Panc1 (cell line): ENCODE measurements around the gene CNMD. TPM values are rescaled to one million over a fixed set of nuclear protein-coding genes. Genes with fewer than 3 reads are reported as not detected.
"Not testable (repeated sequence)": the region's sequence is repeated elsewhere in the genome, so short reads cannot be mapped to it uniquely, and the experiment has no call there.

Experiments
- ATAC-seq: fragments of 200-7000 bp; cut with Tn5 transposase; 2 replicates; pipeline ENCODE4 v1.9.1; 2020; ENCODE audit warnings: mild to moderate bottlenecking, moderate library complexity
- BruUV-seq: library from RNA; stranded (reverse); fragments of 400-500 nt; replicated peaks from 2 replicates; lab custom pipeline; 2021; lab: Mats Ljungman, UMichigan
- CTCF ChIA-PET: fragments of 300-600 bp; sonication (Branson Sonifier 250); formaldehyde crosslinking; loops from one replicate; lab custom pipeline; 2022; ENCODE audit warnings: antibody characterized with exemption; lab: Charles Lee
- POLR2A ChIA-PET: fragments of 300-600 bp; sonication (Branson Sonifier 250); formaldehyde crosslinking; loops from one replicate; lab custom pipeline; 2022; ENCODE audit warnings: antibody characterized with exemption; lab: Charles Lee
- DNase-seq: peaks from one replicate; pipeline ENCODE4 v3.0.0-alpha.2; 2010; ENCODE audit warnings: low read depth, low spot score
- H3K27ac ChIP-seq: 2 replicates; pipeline ENCODE4 v1.5.1; 2011; ENCODE audit warnings: mild to moderate bottlenecking, low read length, inconsistent platforms
- H3K27me3 ChIP-seq: fragments of 200-500 bp; sonication (Bioruptor generic); 2 replicates; pipeline ENCODE4 v1.6.0; 2014; ENCODE audit warnings: low read length, inconsistent platforms; ENCODE audit not compliant: control insufficient read depth, insufficient read depth
- H3K36me3 ChIP-seq: fragments of 200-500 bp; sonication (Bioruptor generic); 2 replicates; pipeline ENCODE4 v1.5.1; 2014; ENCODE audit warnings: inconsistent platforms, mild to moderate bottlenecking, low read length, moderate library complexity; ENCODE audit not compliant: control insufficient read depth, insufficient read depth
- H3K4me1 ChIP-seq: 2 replicates; pipeline ENCODE4 v1.5.1; 2011; ENCODE audit warnings: inconsistent platforms, mild to moderate bottlenecking, low read length, moderate library complexity; ENCODE audit not compliant: control insufficient read depth, insufficient read depth
- H3K4me3 ChIP-seq, 2 experiments: 2 replicates each; pipeline ENCODE4 v1.5.1; 2011 to 2012; ENCODE audit warnings: low read depth in 2 of 2, low read length in 2 of 2, mild to moderate bottlenecking in 2 of 2, inconsistent platforms in 1 of 2, moderate library complexity in 1 of 2
- H3K9me3 ChIP-seq: fragments of 200-500 bp; sonication (Bioruptor generic); 2 replicates; pipeline ENCODE4 v1.5.1; 2014; ENCODE audit warnings: low read depth, mild to moderate bottlenecking, inconsistent platforms, low read length, moderate library complexity; ENCODE audit not compliant: control insufficient read depth, insufficient read depth
- CTCF ChIP-seq: fragments of 450-650 bp; IDR thresholded peaks from 2 replicates; pipeline ENCODE4 v1.5.1; 2017; ENCODE audit warnings: mild to moderate bottlenecking
- POLR2AphosphoS5 ChIP-seq: IDR thresholded peaks from 2 replicates; pipeline ENCODE4 v1.6.1; 2012; ENCODE audit warnings: mild to moderate bottlenecking, low read depth, low read length, moderate library complexity
- SIN3A ChIP-seq: IDR thresholded peaks from 2 replicates; pipeline ENCODE4 v1.6.1; 2012; ENCODE audit warnings: low read depth, mild to moderate bottlenecking, low read length, moderate library complexity, borderline replicate concordance; ENCODE audit not compliant: insufficient read depth
- TCF7L2 ChIP-seq: IDR thresholded peaks from 2 replicates; pipeline ENCODE4 v1.6.1; 2011; ENCODE audit warnings: mild to moderate bottlenecking, low read depth, low read length, inconsistent platforms
- in situ Hi-C: cut with HindIII; loops from 2 replicates; pipeline ENCODE4 v1.10.0; 2016; ENCODE audit warnings: low sequenced_read_pairs, low pct_unique_long_range_greater_than_20kb
- intact Hi-C: fragments of 100-400 bp; cut with micrococcal nuclease; formaldehyde crosslinking; loops from one replicate; pipeline ENCODE4 v1.10.0; 2022; ENCODE audit not compliant: unreplicated experiment
- total RNA-seq: library from RNA; stranded (reverse); gene quantifications from one replicate; pipeline ENCODE4 v1.2.1, GENCODE V29; 2021; ENCODE audit not compliant: unreplicated experiment
- TF ChIP-seq, protein P1 (sequence below), 2 experiments: IDR thresholded peaks; 2 replicates each; pipeline ENCODE4 v1.6.1; 2011 to 2012; ENCODE audit warnings: low read depth in 2 of 2, control low read depth in 1 of 2, low read length in 1 of 2, mild to moderate bottlenecking in 1 of 2, moderate library complexity in 1 of 2; ENCODE audit not compliant: insufficient read depth in 1 of 2

Gene CNMD
- total RNA-seq, 1 experiment from 2014 or later = not detected

DNA sequence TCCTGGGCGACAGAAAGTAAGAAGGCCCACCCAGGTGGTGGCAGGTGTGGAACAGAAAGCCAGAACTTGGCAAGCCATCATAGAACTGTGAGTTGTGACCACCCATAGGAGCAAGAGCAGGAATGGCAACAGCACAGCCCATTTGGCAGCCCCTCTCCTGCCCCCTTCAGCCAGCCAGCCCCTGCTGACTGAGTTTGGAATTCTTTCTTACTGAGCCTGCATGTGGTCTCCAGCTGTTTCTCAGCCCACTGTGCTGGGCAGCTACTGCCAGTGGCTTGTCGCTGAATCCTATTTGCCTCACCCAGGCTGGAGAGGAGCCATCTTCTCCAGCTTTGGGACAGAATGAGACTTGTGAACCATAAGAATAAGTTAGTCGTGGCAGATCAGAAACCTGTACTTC lies 28.3 kb downstream of the CNMD start:
- Histone ChIP-seq H3K4me1 (no peaks in the 10 kb centered on the region), H3K36me3 (no peaks in the 10 kb centered on the region), H3K4me3 (no peak overlapping the region), H3K27ac (no peak overlapping the region), H3K9me3 (no peaks in the 10 kb centered on the region), H3K27me3 (no peaks in the 10 kb centered on the region)
- ChIA-PET POLR2A (no interaction called here), CTCF (no interaction called here)
- ATAC-seq (no peak), DNase-seq (no peak)
- intact Hi-C loops (no loop called here), in situ Hi-C loops (no loop called here)
- BruUV-seq = no TSS peak
- no peak for TF ChIP-seq CTCF
- TF ChIP-seq, protein P1, sequence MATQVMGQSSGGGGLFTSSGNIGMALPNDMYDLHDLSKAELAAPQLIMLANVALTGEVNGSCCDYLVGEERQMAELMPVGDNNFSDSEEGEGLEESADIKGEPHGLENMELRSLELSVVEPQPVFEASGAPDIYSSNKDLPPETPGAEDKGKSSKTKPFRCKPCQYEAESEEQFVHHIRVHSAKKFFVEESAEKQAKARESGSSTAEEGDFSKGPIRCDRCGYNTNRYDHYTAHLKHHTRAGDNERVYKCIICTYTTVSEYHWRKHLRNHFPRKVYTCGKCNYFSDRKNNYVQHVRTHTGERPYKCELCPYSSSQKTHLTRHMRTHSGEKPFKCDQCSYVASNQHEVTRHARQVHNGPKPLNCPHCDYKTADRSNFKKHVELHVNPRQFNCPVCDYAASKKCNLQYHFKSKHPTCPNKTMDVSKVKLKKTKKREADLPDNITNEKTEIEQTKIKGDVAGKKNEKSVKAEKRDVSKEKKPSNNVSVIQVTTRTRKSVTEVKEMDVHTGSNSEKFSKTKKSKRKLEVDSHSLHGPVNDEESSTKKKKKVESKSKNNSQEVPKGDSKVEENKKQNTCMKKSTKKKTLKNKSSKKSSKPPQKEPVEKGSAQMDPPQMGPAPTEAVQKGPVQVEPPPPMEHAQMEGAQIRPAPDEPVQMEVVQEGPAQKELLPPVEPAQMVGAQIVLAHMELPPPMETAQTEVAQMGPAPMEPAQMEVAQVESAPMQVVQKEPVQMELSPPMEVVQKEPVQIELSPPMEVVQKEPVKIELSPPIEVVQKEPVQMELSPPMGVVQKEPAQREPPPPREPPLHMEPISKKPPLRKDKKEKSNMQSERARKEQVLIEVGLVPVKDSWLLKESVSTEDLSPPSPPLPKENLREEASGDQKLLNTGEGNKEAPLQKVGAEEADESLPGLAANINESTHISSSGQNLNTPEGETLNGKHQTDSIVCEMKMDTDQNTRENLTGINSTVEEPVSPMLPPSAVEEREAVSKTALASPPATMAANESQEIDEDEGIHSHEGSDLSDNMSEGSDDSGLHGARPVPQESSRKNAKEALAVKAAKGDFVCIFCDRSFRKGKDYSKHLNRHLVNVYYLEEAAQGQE (IDR thresholded peaks at IDR 0.05; ENCODE audit: insufficient read depth in 1 of 2, low read depth in 2 of 2, low read length in 1 of 2) = no peak
- no peak for TF ChIP-seq TCF7L2
- TF ChIP-seq POLR2AphosphoS5 = no peak
- TF ChIP-seq SIN3A = no peak

GRCh38 chr13:52708266-52708665 lies 31.4 kb downstream of the CNMD start:
- H3K4me1 ChIP-seq, CTCF ChIA-PET, H3K27ac ChIP-seq, H3K9me3 ChIP-seq, in situ Hi-C loops, POLR2A ChIA-PET, DNase-seq, H3K4me3 ChIP-seq, BruUV-seq, H3K27me3 ChIP-seq, ATAC-seq, H3K36me3 ChIP-seq, intact Hi-C loops: not testable (repeated sequence)

DNA sequence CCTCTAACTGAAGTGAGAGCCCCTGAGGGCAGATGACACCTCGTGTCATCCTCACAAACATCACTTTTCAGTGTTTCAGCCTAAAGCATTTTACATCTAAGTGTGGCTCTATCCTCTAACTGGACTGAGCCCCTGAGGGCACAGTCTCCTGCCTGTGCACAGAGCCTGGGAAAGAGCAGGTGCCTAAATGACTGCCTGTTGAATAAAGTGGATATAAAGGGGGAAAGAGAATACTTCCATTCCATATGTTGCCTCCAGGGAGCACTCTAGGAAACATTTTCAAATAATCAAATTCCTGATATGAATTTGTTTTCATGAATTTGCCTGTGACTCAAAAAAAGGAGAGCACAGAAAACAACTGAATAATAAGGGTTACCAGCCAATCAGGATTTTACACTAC lies 32.2 kb downstream of the CNMD start:
- intact Hi-C loops (no loop called here), in situ Hi-C loops (no loop called here)
- Histone ChIP-seq H3K9me3 (no peaks in the 10 kb centered on the region), H3K36me3 (no peaks in the 10 kb centered on the region), H3K4me3 (no peak overlapping the region), H3K27me3 (no peaks in the 10 kb centered on the region), H3K27ac (no peak overlapping the region), H3K4me1 (no peaks in the 10 kb centered on the region)
- POLR2A ChIA-PET = no interaction called here
- TF ChIP-seq SIN3A (no peak), POLR2AphosphoS5 (no peak), CTCF (peak; percentile 30)
- TF ChIP-seq, protein P1 (IDR thresholded peaks at IDR 0.05; ENCODE audit: insufficient read depth in 1 of 2, low read depth in 2 of 2, low read length in 1 of 2) = no peak
- CTCF ChIA-PET = no interaction called here
- ATAC-seq = no peak
- DNase-seq = no peak
- BruUV-seq = no TSS peak
